Gastrocnemius medialis (tissue), 4 donors: Measurements from ENCODE around the gene CD2AP. TPM values are rescaled to one million over a fixed set of nuclear protein-coding genes. Genes with fewer than 3 reads are reported as not detected.

Experiments
- ATAC-seq, 2 donors: fragments of 150-250 bp; one replicate each; pipeline ENCODE4 v1.9.1; 2016
- DNase-seq, 2 donors: peaks; one replicate each; pipeline ENCODE4 v3.0.0-alpha.2; 2019
- H3K27ac ChIP-seq, 4 donors: fragments of 200-600 bp; sonication (generic); 1 replicate in 1 of 4; 2 replicates in 3 of 4; pipeline ENCODE4 v1.5.1; 2016 to 2018; ENCODE audit warnings: mild to moderate bottlenecking in 2 of 4, moderate library complexity in 1 of 4
- H3K27me3 ChIP-seq, 3 donors: fragments of 200-600 bp; sonication (generic) in 2 of 3; 1 replicate in 1 of 3; 2 replicates in 2 of 3; pipeline versions ENCODE4 v1.5.1 to v1.6.0; 2016 to 2019; ENCODE audit warnings: mild to moderate bottlenecking in 1 of 3, moderate library complexity in 1 of 3
- H3K36me3 ChIP-seq, 2 donors: fragments of 200-600 bp; sonication (generic) in 1 of 2; one replicate each; pipeline ENCODE4 v1.5.1; 2017 to 2018
- H3K4me1 ChIP-seq, 2 donors: fragments of 200-600 bp; sonication (generic) in 1 of 2; one replicate each; pipeline ENCODE4 v1.5.1; 2016 to 2017; ENCODE audit warnings: mild to moderate bottlenecking in 2 of 2
- H3K4me3 ChIP-seq, 4 donors: fragments of 200-600 bp; sonication (generic) in 3 of 4; 1 replicate in 1 of 4; 2 replicates in 3 of 4; pipeline ENCODE4 v1.5.1; 2016 to 2019; ENCODE audit warnings: mild to moderate bottlenecking in 2 of 4
- H3K9me3 ChIP-seq, 3 donors: fragments of 200-600 bp; sonication (generic) in 2 of 3; 1 replicate in 1 of 3; 2 replicates in 2 of 3; pipeline ENCODE4 v1.5.1; 2016 to 2019
- CTCF ChIP-seq, 5 experiments: fragments of 450-650 bp in 3 of 5; fragments of 200-600 bp in 2 of 5; sonication (generic) in 2 of 5; IDR thresholded peaks in 4 of 5; conservative IDR thresholded peaks in 1 of 5; 1 replicate in 4 of 5; 2 replicates in 1 of 5; pipeline ENCODE4 v1.5.1; 2016 to 2019; ENCODE audit warnings: antibody characterized with exemption in 5 of 5, mild to moderate bottlenecking in 3 of 5, moderate library complexity in 3 of 5
- POLR2A ChIP-seq, 2 donors: fragments of 450-650 bp; IDR thresholded peaks; one replicate each; pipeline ENCODE4 v1.6.1; 2017; ENCODE audit warnings: antibody characterized with exemption in 2 of 2, mild to moderate bottlenecking in 2 of 2, moderate library complexity in 2 of 2
- in situ Hi-C, 4 donors: fragments of 200-750 bp; cut with MboI; loops; one replicate each; pipeline versions ENCODE4 v1.15.0 to v1.8.0; 2017; ENCODE audit warnings: low sequenced_read_pairs in 4 of 4
- intact Hi-C: fragments of 100-400 bp; cut with DNase I; formaldehyde crosslinking; loops from one replicate; pipeline ENCODE4 v1.15.1; 2023; ENCODE audit warnings: low total_unique reads
- total RNA-seq, 4 donors: library from RNA; depleted of rRNA; stranded (reverse); fragments of >200 nt; gene quantifications; one replicate each; pipeline versions ENCODE4 v1.1.0 to v1.2.3, GENCODE V29; 2016

CD2AP gene
- total RNA-seq, 4 donors from 2014 or later, result 6.9 to 14.1 (median 8.6) TPM

- TF ChIP-seq POLR2A (IDR thresholded peaks at IDR 0.05) (no peak), CTCF (IDR thresholded peaks at IDR 0.05 in 4 of 5, conservative IDR thresholded peaks at IDR 0.05 in 1 of 5) (no peak)
- intact Hi-C loops (no loop called here), in situ Hi-C loops (no loop called here)
- no peak overlapping the region for H3K27ac ChIP-seq
- H3K4me1 ChIP-seq, result peaks cover 0 to 28% of the 10 kb centered on the region in 2 donors
- ATAC-seq (no peak), DNase-seq (no peak)
- H3K9me3 ChIP-seq, result no peaks in the 10 kb centered on the region
- H3K27me3 ChIP-seq, result no peaks in the 10 kb centered on the region
- no peak overlapping the region for H3K4me3 ChIP-seq
- H3K36me3 ChIP-seq, result no peaks in the 10 kb centered on the region
Observed at GRCh38 chr6:47495954-47496545, 18.5 kb downstream of the CD2AP start.

- Histone ChIP-seq H3K9me3 (no peaks in the 10 kb centered on the region), H3K36me3 (no peaks in the 10 kb centered on the region), H3K4me3 (no peak overlapping the region), H3K27ac (no peak overlapping the region), H3K4me1 (peaks cover 8 to 37% of the 10 kb centered on the region in 2 donors), H3K27me3 (no peaks in the 10 kb centered on the region)
- DNase-seq (no peak), ATAC-seq (no peak)
- TF ChIP-seq POLR2A (IDR thresholded peaks at IDR 0.05) (no peak), CTCF (IDR thresholded peaks at IDR 0.05 in 4 of 5, conservative IDR thresholded peaks at IDR 0.05 in 1 of 5) (no peak)
- intact Hi-C loops (no loop called here), in situ Hi-C loops (no loop called here)
Observed at GRCh38 chr6:47496935-47497579, 19.5 kb downstream of the CD2AP start.

GRCh38 chr6:47502920-47503319 lies 25.3 kb downstream of the CD2AP start:
- ATAC-seq, result no peak
- Histone ChIP-seq H3K4me3 (no peak overlapping the region), H3K27ac (no peak overlapping the region), H3K36me3 (no peaks in the 10 kb centered on the region), H3K4me1 (peaks cover 8 to 18% of the 10 kb centered on the region in 2 donors), H3K27me3 (no peaks in the 10 kb centered on the region), H3K9me3 (no peaks in the 10 kb centered on the region)
- TF ChIP-seq POLR2A (IDR thresholded peaks at IDR 0.05) (no peak), CTCF (IDR thresholded peaks at IDR 0.05 in 4 of 5, conservative IDR thresholded peaks at IDR 0.05 in 1 of 5) (no peak)
- in situ Hi-C loops, result no loop called here
- intact Hi-C loops, result no loop called here
- DNase-seq, result no peak

GRCh38 chr6:47509937-47510336 lies 32.3 kb downstream of the CD2AP start:
- Histone ChIP-seq H3K9me3 (no peaks in the 10 kb centered on the region), H3K4me1 (no peaks in the 10 kb centered on the region), H3K4me3 (no peak overlapping the region), H3K27me3 (no peaks in the 10 kb centered on the region), H3K36me3 (no peaks in the 10 kb centered on the region), H3K27ac (no peak overlapping the region)
- no peak for DNase-seq
- TF ChIP-seq CTCF (IDR thresholded peaks at IDR 0.05 in 4 of 5, conservative IDR thresholded peaks at IDR 0.05 in 1 of 5), result no peak
- TF ChIP-seq POLR2A (IDR thresholded peaks at IDR 0.05), result no peak
- no peak for ATAC-seq
- intact Hi-C loops (no loop called here), in situ Hi-C loops (no loop called here)
